Activated T-cell treated with anti-CD3 and anti-CD28 coated beads, Interleukin-2, amount 50 U/mL, for 24 hours (primary cell): ENCODE measurements around the gene ADGRA1.

Source experiments
- DNase-seq: peaks from one replicate; pipeline ENCODE4 v3.0.0-alpha.2; 2020
- H3K27ac Mint-ChIP-seq: 2 replicates; pipeline ENCODE4 v1.8.0; 2020; ENCODE audit warnings: mild to moderate bottlenecking, mixed read lengths
- H3K27me3 Mint-ChIP-seq: 2 replicates; pipeline ENCODE4 v1.8.0; 2020; ENCODE audit warnings: mixed read lengths
- H3K36me3 Mint-ChIP-seq: 2 replicates; pipeline ENCODE4 v1.8.0; 2020; ENCODE audit warnings: low read depth, mixed read lengths
- H3K4me1 Mint-ChIP-seq: 2 replicates; pipeline ENCODE4 v1.8.0; 2020; ENCODE audit warnings: low read depth, mixed read lengths
- H3K4me3 Mint-ChIP-seq: 2 replicates; pipeline ENCODE4 v1.8.0; 2020; ENCODE audit warnings: mild to moderate bottlenecking, moderate library complexity, mixed read lengths
- H3K9me3 Mint-ChIP-seq: 2 replicates; pipeline ENCODE4 v1.8.0; 2020; ENCODE audit warnings: mixed read lengths

Gene ADGRA1

DNA sequence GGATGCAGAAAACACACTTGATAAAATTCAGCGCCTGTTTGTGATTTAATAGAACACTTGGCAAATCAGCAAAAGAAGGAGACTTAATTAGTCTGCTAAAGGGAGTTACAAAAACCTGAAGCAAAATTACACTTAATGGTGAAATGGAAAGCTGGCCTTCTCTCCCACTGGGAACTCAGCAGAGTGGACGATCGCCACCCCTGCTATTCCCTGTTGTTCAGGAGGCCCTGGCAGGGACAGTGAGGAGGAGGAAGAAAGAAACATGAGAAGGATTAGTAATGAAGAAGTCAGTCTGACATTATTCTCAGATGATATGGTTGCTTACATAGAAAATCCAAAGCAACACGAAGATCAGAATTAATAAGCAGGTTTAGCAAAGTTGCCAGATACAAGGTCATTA lies 66.7 kb downstream of the ADGRA1 start:
- Mint-ChIP-seq H3K4me3 (no peak overlapping the region), H3K36me3 (no peaks in the 10 kb centered on the region), H3K27me3 (peaks cover 33% of the 10 kb centered on the region), H3K9me3 (no peaks in the 10 kb centered on the region), H3K4me1 (no peaks in the 10 kb centered on the region), H3K27ac (no peak overlapping the region)
- DNase-seq: no peak

DNA sequence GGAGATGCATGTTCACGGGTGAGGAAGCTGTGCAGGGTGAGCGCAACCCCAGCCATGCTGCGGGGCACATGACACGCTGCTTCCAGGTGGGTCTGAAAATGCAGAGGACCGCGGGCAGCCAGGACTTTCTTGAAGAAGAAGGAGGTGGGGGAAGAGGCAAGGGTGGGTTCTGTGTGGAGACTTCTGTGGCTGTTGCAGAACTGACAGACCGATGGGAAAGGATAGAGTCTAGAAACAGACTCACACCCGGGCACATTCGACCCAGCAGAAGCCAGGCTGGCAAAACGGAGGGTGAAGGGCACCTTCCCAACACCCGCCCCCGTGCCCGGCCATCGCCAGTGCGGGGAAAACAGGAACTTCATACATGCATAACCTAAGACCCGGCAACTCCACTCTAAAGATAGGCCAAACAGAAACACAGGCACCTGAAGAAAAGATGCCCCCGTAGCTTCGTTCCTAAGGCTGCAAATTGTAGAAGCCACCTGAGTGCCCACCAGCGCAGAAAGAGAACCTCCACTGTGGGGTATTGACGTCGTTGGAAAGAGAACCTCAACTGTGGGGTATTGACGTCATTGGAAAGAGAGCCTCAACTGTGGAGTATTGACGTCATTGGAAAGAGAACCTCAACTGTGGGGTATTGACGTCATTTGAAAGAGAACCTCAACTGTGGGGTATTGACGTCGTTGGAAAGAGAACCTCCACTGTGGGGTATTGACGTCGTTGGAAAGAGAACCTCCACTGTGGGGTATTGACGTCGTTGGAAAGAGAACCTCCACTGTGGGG lies 67.5 kb downstream of the ADGRA1 start:
- Mint-ChIP-seq H3K27ac (no peak overlapping the region), H3K4me3 (no peak overlapping the region), H3K27me3 (peaks cover 25% of the 10 kb centered on the region), H3K9me3 (no peaks in the 10 kb centered on the region), H3K4me1 (no peaks in the 10 kb centered on the region), H3K36me3 (no peaks in the 10 kb centered on the region)
- DNase-seq: no peak

GRCh38 chr10:133156674-133157579 lies 69.2 kb downstream of the ADGRA1 start:
- Mint-ChIP-seq H3K4me1 (peaks cover 3% of the 10 kb centered on the region), H3K4me3 (no peak overlapping the region), H3K36me3 (no peaks in the 10 kb centered on the region), H3K9me3 (no peaks in the 10 kb centered on the region), H3K27ac (no peak overlapping the region), H3K27me3 (peaks cover 30% of the 10 kb centered on the region)
- no peak for DNase-seq

DNA sequence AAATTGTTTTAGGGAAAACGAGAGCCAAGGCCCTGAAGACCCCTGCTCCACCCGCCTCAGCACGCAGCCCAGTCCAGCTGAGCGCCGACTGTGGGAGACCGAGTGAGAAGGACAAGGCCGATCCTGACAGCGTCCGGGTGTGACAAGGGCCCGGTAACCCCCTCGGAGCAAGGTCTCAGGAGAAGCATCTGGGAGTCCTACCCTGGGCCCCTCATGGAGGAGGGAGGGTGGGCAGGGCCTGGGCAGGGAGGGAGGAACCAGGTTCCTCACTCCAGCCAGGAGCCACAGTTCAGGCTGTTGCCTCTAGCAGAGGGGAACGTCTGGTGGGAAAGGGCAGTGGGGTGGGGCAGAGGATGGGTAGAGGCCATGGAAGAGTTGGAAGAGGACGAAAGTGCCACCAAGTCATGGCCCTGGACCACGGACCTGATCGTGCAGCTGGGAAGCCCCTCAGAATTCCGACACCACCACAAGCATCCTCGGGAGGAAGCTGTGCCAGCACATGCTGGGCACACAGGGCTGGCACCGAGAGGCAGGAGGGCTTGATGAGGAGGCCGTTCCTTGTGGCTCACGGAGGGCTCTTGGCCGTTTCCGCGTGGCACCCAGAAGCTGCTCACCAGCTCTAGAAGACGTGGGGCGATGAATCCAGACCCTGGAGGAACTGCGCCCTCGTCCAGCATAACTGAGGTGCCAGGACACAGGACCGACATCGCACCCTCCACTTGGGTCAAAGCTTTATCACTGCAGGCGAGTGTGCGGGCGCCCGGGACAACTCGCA lies 70.1 kb downstream of the ADGRA1 start:
- Mint-ChIP-seq H3K27me3 (peaks cover 35% of the 10 kb centered on the region), H3K27ac (no peak overlapping the region), H3K4me3 (no peak overlapping the region), H3K4me1 (peaks cover 3% of the 10 kb centered on the region), H3K36me3 (no peaks in the 10 kb centered on the region), H3K9me3 (no peaks in the 10 kb centered on the region)
- no peak for DNase-seq

DNA sequence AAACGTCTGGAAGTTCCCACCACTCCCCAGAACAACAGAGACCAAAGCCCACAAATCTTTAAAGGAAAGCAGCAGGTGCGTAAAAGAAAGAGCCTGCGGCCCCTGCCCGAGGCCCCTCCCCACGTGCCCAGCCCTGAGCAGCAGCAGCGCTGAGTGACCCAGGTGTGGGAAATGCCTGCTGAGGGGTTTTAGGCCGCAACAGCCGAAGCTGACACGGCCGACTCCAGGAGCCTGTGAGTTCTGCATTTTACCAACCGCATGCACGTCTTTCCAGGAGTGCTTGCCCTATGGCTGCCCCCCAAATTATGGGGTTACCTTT lies 70.7 kb downstream of the ADGRA1 start:
- Mint-ChIP-seq H3K36me3 (no peaks in the 10 kb centered on the region), H3K27me3 (peaks cover 40% of the 10 kb centered on the region)

GRCh38 chr10:133158756-133159610 lies 71.3 kb downstream of the ADGRA1 start:
- H3K4me1 Mint-ChIP-seq: peaks cover 3% of the 10 kb centered on the region
- peaks cover 43% of the 10 kb centered on the region for H3K27me3 Mint-ChIP-seq
- H3K36me3 Mint-ChIP-seq: no peaks in the 10 kb centered on the region
- no peak overlapping the region for H3K4me3 Mint-ChIP-seq
- DNase-seq: no peak
- H3K9me3 Mint-ChIP-seq: no peaks in the 10 kb centered on the region
- no peak overlapping the region for H3K27ac Mint-ChIP-seq

More for the DNA sequence above, 70.7 kb downstream of the ADGRA1 start:
- no peaks in the 10 kb centered on the region for H3K9me3 Mint-ChIP-seq
- DNase-seq: no peak
- H3K27ac Mint-ChIP-seq: no peak overlapping the region
- no peak overlapping the region for H3K4me3 Mint-ChIP-seq
- H3K4me1 Mint-ChIP-seq: peaks cover 3% of the 10 kb centered on the region

DNA sequence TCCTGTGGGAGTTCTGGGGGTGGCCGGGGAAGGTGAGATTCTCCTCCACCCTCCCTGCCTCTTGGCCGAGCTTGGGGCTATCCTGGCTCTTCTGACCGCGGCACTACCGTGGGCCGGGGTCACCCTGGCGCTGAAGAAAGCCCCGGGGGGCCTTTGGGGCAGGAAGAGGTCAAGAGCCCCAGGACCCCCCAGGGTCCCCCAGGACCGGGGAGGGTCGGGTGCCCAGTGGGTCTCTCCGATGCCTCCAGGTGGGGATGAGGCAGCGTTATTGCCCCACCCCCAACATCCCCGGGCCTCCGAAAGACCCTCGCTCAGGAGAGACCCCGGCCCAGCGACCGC lies 71.9 kb downstream of the ADGRA1 start:
- Mint-ChIP-seq H3K27ac (no peak overlapping the region), H3K4me3 (no peak overlapping the region), H3K9me3 (no peaks in the 10 kb centered on the region)

DNA sequence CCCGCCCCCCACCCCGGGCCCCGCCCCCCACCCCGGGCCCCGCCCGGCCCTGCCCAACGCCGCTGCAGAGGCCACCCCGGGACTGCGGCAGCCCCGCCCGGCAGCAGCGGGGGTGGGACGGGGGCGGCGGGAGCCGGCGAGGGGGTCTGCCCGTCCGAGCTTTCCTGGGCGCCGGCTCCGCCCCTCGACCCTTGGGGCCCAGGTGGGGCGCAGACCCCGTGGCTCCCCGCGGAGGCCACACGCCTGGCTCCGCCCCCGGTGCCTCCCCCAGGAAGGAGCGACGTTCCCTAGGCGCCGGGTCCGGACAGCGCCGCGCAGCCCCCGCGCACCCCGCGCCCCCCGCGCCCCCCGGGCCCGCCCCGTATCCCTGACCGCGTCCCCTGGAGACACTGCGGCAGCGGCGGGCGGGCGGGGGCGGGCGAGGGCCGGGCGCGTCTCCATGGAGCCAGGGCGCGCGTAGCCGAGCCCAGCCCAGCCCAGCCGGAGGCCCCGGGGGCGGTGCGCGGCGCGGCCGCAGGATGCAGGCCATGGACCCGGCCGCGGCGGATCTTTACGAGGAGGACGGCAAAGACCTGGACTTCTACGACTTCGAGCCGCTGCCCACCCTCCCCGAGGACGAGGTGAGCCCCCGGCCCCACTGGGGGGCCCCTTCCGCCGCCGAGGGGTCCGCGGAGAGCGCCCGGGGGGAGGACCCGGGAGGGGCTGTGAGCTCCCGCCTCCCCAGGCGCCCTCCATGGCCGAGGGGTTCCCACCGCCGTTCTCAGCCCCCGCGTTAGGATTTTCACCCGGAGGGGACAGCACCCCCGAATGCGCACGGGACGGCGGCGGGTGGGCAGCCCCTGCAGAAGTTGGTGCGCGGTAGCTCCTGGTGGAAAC lies 72.5 kb downstream of the ADGRA1 start, which contains the start of gene KNDC1:
Gene KNDC1 (plus strand): TSS at position 270 of the 876 bp plus-strand sequence. CDS start 249 bp downstream, at position 519.
- Mint-ChIP-seq H3K4me1 (peaks cover 3% of the 10 kb centered on the region), H3K27ac (no peak within 1 kb of the TSS), H3K36me3 (no peaks in the 10 kb centered on the region), H3K9me3 (no peaks in the 10 kb centered on the region), H3K4me3 (peak within 1 kb of the TSS; percentile 39), H3K27me3 (peaks cover 43% of the 10 kb centered on the region)
- peak; percentile 68 for DNase-seq

More for the DNA sequence above, 71.9 kb downstream of the ADGRA1 start:
- no peak for DNase-seq
- Mint-ChIP-seq H3K36me3 (no peaks in the 10 kb centered on the region), H3K27me3 (peaks cover 43% of the 10 kb centered on the region), H3K4me1 (peaks cover 3% of the 10 kb centered on the region)

GRCh38 chr10:133160826-133161471 lies 73.2 kb downstream of the ADGRA1 start:
- H3K27me3 Mint-ChIP-seq: peaks cover 43% of the 10 kb centered on the region
- H3K4me3 Mint-ChIP-seq: peak overlapping the region; percentile 39
- H3K36me3 Mint-ChIP-seq: no peaks in the 10 kb centered on the region

GRCh38 chr10:133161486-133162109 lies 73.9 kb downstream of the ADGRA1 start:
- Mint-ChIP-seq H3K27me3 (peaks cover 45% of the 10 kb centered on the region), H3K36me3 (no peaks in the 10 kb centered on the region), H3K27ac (no peak overlapping the region), H3K4me1 (peaks cover 3% of the 10 kb centered on the region), H3K4me3 (no peak overlapping the region), H3K9me3 (no peaks in the 10 kb centered on the region)
- DNase-seq: no peak

More at GRCh38 chr10:133160826-133161471, 73.2 kb downstream of the ADGRA1 start:
- Mint-ChIP-seq H3K27ac (no peak overlapping the region), H3K4me1 (peaks cover 3% of the 10 kb centered on the region), H3K9me3 (no peaks in the 10 kb centered on the region)
- DNase-seq: no peak

- Mint-ChIP-seq H3K9me3 (no peaks in the 10 kb centered on the region), H3K27me3 (peaks cover 44% of the 10 kb centered on the region), H3K4me1 (peaks cover 3% of the 10 kb centered on the region), H3K27ac (no peak overlapping the region), H3K4me3 (no peak overlapping the region), H3K36me3 (no peaks in the 10 kb centered on the region)
- no peak for DNase-seq
These were observed 74.6 kb downstream of the ADGRA1 start for GRCh38 chr10:133162178-133162909.
